GF-D8 (cell line): ENCODE measurements around the gene ADGRV1.

Experiments
- DNase-seq: peaks from one replicate; lab custom pipeline; 2025; lab: John Stamatoyannopoulos, UW

The ADGRV1 gene

GRCh38 chr5:90876366-90876765 is 317.8 kb downstream of the ADGRV1 start:
- no peak for DNase-seq

GRCh38 chr5:90877049-90877448 is 318.5 kb downstream of the ADGRV1 start:
- no peak for DNase-seq

GRCh38 chr5:90878081-90878480 is 319.5 kb downstream of the ADGRV1 start:
- no peak for DNase-seq

- no peak for DNase-seq
Measured at GRCh38 chr5:90878549-90879196, 320.1 kb downstream of the ADGRV1 start.

- no peak for DNase-seq
Measured at GRCh38 chr5:90881626-90882150, 323.1 kb downstream of the ADGRV1 start.

GRCh38 chr5:90882448-90882847 is 323.9 kb downstream of the ADGRV1 start:
- no peak for DNase-seq

GRCh38 chr5:90885180-90885868 is 326.7 kb downstream of the ADGRV1 start:
- DNase-seq, result no peak

- DNase-seq, result no peak
Measured at GRCh38 chr5:90886381-90886780, 327.8 kb downstream of the ADGRV1 start.

GRCh38 chr5:90888511-90889324 is 330.1 kb downstream of the ADGRV1 start:
- no peak for DNase-seq

- no peak for DNase-seq
Measured at GRCh38 chr5:90889325-90889600, 330.7 kb downstream of the ADGRV1 start.

GRCh38 chr5:90890180-90890579 is 331.6 kb downstream of the ADGRV1 start:
- no peak for DNase-seq

GRCh38 chr5:90894866-90895420 is 336.3 kb downstream of the ADGRV1 start:
- no peak for DNase-seq

- DNase-seq, result no peak
Measured at GRCh38 chr5:90897618-90898017, 339.0 kb downstream of the ADGRV1 start.

- DNase-seq, result no peak
Measured at GRCh38 chr5:90898326-90899013, 339.9 kb downstream of the ADGRV1 start.

- DNase-seq, result no peak
Measured at GRCh38 chr5:90899014-90899604, 340.5 kb downstream of the ADGRV1 start.

- DNase-seq, result no peak
Measured at GRCh38 chr5:90901261-90901660, 342.7 kb downstream of the ADGRV1 start.

- DNase-seq, result no peak
Measured at GRCh38 chr5:90902170-90902569, 343.6 kb downstream of the ADGRV1 start.

GRCh38 chr5:90902651-90903386 is 344.2 kb downstream of the ADGRV1 start:
- no peak for DNase-seq

GRCh38 chr5:90909101-90909503 is 350.5 kb downstream of the ADGRV1 start:
- DNase-seq, result no peak

GRCh38 chr5:90909940-90910339 is 351.3 kb downstream of the ADGRV1 start:
- DNase-seq, result no peak

GRCh38 chr5:90911169-90911568 is 352.6 kb downstream of the ADGRV1 start:
- no peak for DNase-seq
